K562 (cell line): ENCODE results near the gene NDOR1. TPM values are rescaled to one million over a fixed set of nuclear protein-coding genes. Genes with fewer than 3 reads are reported as not detected.

Experiments used
- FOXA3 ChIP-seq, 2 experiments: fragments of 450-650 bp in 1 of 2; sonication (generic) in 1 of 2; formaldehyde crosslinking; IDR thresholded peaks in 1 of 2; conservative IDR thresholded peaks in 1 of 2; 2 replicates each; pipeline versions ENCODE4 v1.4.0 to v1.8.0; 2020 to 2022; ENCODE audit warnings: mild to moderate bottlenecking in 2 of 2, missing genetic modification reagents in 1 of 2
- SMAD2 ChIP-seq: fragments of 150-350 bp; IDR thresholded peaks from 2 replicates; pipeline ENCODE4 v1.6.1; 2014; ENCODE audit warnings: low read depth, mild to moderate bottlenecking, low read length
- polyA plus RNA-seq, 8 experiments: library from polyadenylated mRNA; depleted of rRNA in 4 of 8; stranded (reverse) in 5 of 8; unstranded in 3 of 8; fragments of >200 nt; fragmentation: Nextera tagmentation in 2 of 8; fragmentation: Illumina TruSeq in 1 of 8; extraction: Ambion mirVana in 2 of 8; extraction: Trizol in 1 of 8; gene quantifications; 2 replicates each; pipeline versions ENCODE4 v1.2.1 to v1.2.3, GENCODE V29; 2011 to 2014; ENCODE audit warnings: inconsistent platforms in 1 of 8, missing spikeins in 1 of 8
- total RNA-seq, 7 experiments: library from RNA; depleted of rRNA in 6 of 7; stranded (reverse); fragments of >200 nt in 6 of 7; fragmentation: Illumina TruSeq in 2 of 7; extraction: Trizol in 2 of 7; gene quantifications; 2 replicates each; pipeline versions ENCODE4 v1.2.1 to v1.2.3, GENCODE V29; 2011 to 2021; ENCODE audit warnings: low replicate concordance in 1 of 7
- TF ChIP-seq, protein P1 (sequence below), 2 experiments: fragments of 450-650 bp; formaldehyde crosslinking in 1 of 2; IDR thresholded peaks; 2 replicates each; pipeline versions ENCODE4 v1.4.0 to v1.6.1; 2014 to 2020; ENCODE audit warnings: mild to moderate bottlenecking in 2 of 2, borderline replicate concordance in 1 of 2, low read depth in 1 of 2
- TF ChIP-seq, protein P2 (sequence below), 2 experiments: fragments of 450-650 bp in 1 of 2; sonication (generic) in 1 of 2; formaldehyde crosslinking in 1 of 2; IDR thresholded peaks; 2 replicates each; pipeline versions ENCODE4 v1.7.1 to v1.9.0; 2016 to 2022; ENCODE audit warnings: inconsistent platforms in 1 of 2, mild to moderate bottlenecking in 1 of 2, missing genetic modification reagents in 1 of 2
- TF ChIP-seq, protein P3 (sequence below): fragments of 250-450 bp; sonication (Bioruptor Pico); IDR thresholded peaks from 2 replicates; pipeline ENCODE4 v1.9.0; 2021; ENCODE audit warnings: mild to moderate bottlenecking

NDOR1 gene
- total and polyA plus RNA-seq, 9 of the 15 experiments (the other 6 are each of a cell fraction or from before 2014, with no cell fraction given) = 0.06 to 36.9 (median 6.9) TPM

DNA sequence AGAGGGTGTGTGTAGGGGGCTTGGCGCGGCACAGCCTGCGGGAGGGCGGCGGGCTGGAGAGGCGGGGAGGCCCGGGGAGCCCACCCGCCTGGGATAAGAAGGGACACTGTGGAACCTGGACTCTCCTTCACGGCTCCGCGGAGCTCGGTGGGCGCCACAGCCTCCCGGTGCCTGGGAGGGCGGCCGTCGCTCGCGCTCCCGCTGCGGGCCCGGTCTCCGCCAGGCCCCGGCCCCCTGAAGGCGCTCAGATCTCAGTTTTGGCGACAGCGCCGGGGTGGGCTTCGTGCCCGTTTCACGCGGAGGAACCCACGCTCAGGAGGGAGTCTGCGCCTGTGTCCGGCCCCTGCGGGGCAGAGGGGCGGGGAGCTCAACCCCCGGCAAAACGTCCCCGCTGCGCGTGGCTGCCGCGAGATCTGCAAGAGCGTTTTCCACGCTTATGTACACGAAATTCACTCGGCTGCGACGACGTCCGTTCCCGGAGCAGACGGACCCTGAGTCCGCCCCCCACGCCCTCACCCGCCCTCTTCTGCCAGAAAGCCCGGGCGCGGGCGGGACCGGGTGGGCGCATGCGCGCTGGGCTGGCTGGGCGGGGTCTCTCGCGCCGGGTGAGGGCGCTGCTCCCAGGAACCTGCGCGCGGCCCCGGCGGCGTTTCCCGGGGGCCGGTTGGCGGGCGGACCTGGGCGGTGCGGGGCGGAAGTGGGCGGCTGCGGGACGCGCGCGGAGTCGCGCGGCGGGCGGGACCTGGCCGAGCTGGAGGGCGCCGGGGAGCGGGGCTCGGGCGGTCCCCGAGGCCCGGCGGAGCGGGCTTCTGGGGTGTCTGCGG is 49.3 kb downstream of the NDOR1 start, which contains the start of gene NELFB (continued):
- TF ChIP-seq, protein P1, sequence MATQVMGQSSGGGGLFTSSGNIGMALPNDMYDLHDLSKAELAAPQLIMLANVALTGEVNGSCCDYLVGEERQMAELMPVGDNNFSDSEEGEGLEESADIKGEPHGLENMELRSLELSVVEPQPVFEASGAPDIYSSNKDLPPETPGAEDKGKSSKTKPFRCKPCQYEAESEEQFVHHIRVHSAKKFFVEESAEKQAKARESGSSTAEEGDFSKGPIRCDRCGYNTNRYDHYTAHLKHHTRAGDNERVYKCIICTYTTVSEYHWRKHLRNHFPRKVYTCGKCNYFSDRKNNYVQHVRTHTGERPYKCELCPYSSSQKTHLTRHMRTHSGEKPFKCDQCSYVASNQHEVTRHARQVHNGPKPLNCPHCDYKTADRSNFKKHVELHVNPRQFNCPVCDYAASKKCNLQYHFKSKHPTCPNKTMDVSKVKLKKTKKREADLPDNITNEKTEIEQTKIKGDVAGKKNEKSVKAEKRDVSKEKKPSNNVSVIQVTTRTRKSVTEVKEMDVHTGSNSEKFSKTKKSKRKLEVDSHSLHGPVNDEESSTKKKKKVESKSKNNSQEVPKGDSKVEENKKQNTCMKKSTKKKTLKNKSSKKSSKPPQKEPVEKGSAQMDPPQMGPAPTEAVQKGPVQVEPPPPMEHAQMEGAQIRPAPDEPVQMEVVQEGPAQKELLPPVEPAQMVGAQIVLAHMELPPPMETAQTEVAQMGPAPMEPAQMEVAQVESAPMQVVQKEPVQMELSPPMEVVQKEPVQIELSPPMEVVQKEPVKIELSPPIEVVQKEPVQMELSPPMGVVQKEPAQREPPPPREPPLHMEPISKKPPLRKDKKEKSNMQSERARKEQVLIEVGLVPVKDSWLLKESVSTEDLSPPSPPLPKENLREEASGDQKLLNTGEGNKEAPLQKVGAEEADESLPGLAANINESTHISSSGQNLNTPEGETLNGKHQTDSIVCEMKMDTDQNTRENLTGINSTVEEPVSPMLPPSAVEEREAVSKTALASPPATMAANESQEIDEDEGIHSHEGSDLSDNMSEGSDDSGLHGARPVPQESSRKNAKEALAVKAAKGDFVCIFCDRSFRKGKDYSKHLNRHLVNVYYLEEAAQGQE (IDR thresholded peaks at IDR 0.05; ENCODE audit: borderline replicate concordance) = no peak; the same call in 1 of the 2 replicates
- TF ChIP-seq, protein P1 (CRISPR knock-in tag; IDR thresholded peaks at IDR 0.05; ENCODE audit: low read depth) = no peak
- TF ChIP-seq, protein P2, sequence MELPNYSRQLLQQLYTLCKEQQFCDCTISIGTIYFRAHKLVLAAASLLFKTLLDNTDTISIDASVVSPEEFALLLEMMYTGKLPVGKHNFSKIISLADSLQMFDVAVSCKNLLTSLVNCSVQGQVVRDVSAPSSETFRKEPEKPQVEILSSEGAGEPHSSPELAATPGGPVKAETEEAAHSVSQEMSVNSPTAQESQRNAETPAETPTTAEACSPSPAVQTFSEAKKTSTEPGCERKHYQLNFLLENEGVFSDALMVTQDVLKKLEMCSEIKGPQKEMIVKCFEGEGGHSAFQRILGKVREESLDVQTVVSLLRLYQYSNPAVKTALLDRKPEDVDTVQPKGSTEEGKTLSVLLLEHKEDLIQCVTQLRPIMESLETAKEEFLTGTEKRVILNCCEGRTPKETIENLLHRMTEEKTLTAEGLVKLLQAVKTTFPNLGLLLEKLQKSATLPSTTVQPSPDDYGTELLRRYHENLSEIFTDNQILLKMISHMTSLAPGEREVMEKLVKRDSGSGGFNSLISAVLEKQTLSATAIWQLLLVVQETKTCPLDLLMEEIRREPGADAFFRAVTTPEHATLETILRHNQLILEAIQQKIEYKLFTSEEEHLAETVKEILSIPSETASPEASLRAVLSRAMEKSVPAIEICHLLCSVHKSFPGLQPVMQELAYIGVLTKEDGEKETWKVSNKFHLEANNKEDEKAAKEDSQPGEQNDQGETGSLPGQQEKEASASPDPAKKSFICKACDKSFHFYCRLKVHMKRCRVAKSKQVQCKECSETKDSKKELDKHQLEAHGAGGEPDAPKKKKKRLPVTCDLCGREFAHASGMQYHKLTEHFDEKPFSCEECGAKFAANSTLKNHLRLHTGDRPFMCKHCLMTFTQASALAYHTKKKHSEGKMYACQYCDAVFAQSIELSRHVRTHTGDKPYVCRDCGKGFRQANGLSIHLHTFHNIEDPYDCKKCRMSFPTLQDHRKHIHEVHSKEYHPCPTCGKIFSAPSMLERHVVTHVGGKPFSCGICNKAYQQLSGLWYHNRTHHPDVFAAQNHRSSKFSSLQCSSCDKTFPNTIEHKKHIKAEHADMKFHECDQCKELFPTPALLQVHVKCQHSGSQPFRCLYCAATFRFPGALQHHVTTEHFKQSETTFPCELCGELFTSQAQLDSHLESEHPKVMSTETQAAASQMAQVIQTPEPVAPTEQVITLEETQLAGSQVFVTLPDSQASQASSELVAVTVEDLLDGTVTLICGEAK (IDR thresholded peaks at IDR 0.05) = peak; percentile 87
- TF ChIP-seq, protein P2 (CRISPR knock-in tag; IDR thresholded peaks at IDR 0.05) = no peak
- TF ChIP-seq FOXA3 (CRISPR knock-in tag; conservative IDR thresholded peaks at IDR 0.05 in 1 of 2, IDR thresholded peaks at IDR 0.05 in 1 of 2) (0 out of 4 replicates have a peak, but pooled peaks of 1 of the 2 experiments have one; percentile 24), SMAD2 (no peak)
- TF ChIP-seq, protein P3, sequence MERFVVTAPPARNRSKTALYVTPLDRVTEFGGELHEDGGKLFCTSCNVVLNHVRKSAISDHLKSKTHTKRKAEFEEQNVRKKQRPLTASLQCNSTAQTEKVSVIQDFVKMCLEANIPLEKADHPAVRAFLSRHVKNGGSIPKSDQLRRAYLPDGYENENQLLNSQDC = no peak
